ENCODE results near the gene OR2V2. TPM values are rescaled to one million over a fixed set of nuclear protein-coding genes. Genes with fewer than 3 reads are reported as not detected.

The OR2V2 gene
- total RNA-seq, 4 donors from 2014 or later: 0.08 TPM; not detected in 3

- 83% methylated on average over 4 to 12 of the region's 12 CpGs for WGBS, 2 donors (ENCODE audit: low coverage in 1 of 2)
- Histone ChIP-seq H3K36me3 (no peaks in the 10 kb centered on the region), H3K4me3 (no peak overlapping the region), H3K27ac (peak overlapping the region in 1 of 4 donors; percentile 9), H3K4me1 (peaks cover 0 to 35% (median 0%) of the 10 kb centered on the region in 3 donors), H3K9me3 (no peaks in the 10 kb centered on the region), H3K27me3 (peaks cover 11% of the 10 kb centered on the region)
- no peak for ATAC-seq
- no peak for TF ChIP-seq EP300 (IDR thresholded peaks at IDR 0.05)
Observed at GRCh38 chr5:181182651-181183050, 35.3 kb downstream of the OR2V2 start.

DNA sequence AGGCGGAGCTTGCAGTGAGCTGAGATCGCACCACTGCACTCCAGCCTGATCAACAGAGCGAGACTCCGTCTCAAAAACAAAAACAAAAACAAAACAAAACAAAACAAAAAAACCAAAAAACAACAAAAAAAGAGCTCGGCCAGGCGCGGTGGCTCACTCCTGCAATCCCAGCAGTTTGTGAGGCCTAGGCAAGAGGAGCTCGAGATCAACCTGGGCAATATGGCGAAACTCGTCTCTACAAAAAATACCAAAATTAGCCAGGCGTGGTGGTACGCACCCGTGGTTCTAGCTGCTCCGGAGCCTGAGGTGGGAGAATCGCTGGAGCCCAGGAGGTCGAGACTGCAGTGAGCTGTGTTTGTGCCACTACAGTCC lies 37.4 kb downstream of the OR2V2 start:
- Histone ChIP-seq H3K36me3 (no peaks in the 10 kb centered on the region), H3K27me3 (no peaks in the 10 kb centered on the region), H3K4me3 (peak overlapping the region in 1 of 2 donors; percentile 55), H3K9me3 (no peaks in the 10 kb centered on the region), H3K4me1 (peaks cover 0 to 49% (median 0%) of the 10 kb centered on the region in 3 donors), H3K27ac (peak overlapping the region in 2 of 4 donors; percentile 79 to 80)
- TF ChIP-seq POLR2AphosphoS5 (IDR thresholded peaks at IDR 0.05): no peak
- TF ChIP-seq POLR2A (IDR thresholded peaks at IDR 0.05): no peak
- TF ChIP-seq, protein P1, sequence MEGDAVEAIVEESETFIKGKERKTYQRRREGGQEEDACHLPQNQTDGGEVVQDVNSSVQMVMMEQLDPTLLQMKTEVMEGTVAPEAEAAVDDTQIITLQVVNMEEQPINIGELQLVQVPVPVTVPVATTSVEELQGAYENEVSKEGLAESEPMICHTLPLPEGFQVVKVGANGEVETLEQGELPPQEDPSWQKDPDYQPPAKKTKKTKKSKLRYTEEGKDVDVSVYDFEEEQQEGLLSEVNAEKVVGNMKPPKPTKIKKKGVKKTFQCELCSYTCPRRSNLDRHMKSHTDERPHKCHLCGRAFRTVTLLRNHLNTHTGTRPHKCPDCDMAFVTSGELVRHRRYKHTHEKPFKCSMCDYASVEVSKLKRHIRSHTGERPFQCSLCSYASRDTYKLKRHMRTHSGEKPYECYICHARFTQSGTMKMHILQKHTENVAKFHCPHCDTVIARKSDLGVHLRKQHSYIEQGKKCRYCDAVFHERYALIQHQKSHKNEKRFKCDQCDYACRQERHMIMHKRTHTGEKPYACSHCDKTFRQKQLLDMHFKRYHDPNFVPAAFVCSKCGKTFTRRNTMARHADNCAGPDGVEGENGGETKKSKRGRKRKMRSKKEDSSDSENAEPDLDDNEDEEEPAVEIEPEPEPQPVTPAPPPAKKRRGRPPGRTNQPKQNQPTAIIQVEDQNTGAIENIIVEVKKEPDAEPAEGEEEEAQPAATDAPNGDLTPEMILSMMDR (IDR thresholded peaks at IDR 0.05): no peak
- TF ChIP-seq EP300 (IDR thresholded peaks at IDR 0.05): no peak
- ATAC-seq: no peak
- 89 to 90% methylated on average over 2 to 13 of the region's 16 CpGs for WGBS, 2 donors (ENCODE audit: low coverage in 1 of 2)

DNA sequence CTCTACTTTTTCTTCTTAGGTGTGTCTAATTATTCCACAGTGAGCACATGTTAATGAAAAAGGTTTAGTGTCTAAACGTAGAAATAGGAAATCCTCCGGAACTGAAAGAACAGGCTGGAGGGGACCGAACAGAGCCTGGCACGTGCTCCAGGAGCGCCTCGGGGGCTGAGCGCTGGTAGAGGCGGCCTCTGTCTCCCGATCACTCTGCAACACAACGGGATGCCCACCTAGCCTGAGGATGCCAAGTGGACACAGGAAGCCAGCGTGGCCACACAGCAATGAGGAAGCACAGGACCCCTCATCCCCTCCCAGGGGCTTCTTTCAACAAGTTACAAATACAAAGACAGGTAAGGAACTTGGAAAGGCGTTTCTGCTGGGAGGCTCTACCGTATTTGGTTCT lies 38.2 kb downstream of the OR2V2 start:
- TF ChIP-seq POLR2A (IDR thresholded peaks at IDR 0.05) (no peak), EP300 (IDR thresholded peaks at IDR 0.05) (no peak)
- 40 to 89% methylated on average over 2 to 12 of the region's 13 CpGs for WGBS, 2 donors (ENCODE audit: low coverage in 1 of 2)

GRCh38 chr5:181186022-181186421 lies 38.6 kb downstream of the OR2V2 start:
- Histone ChIP-seq H3K36me3 (no peaks in the 10 kb centered on the region), H3K4me3 (no peak overlapping the region), H3K9me3 (no peaks in the 10 kb centered on the region), H3K27me3 (no peaks in the 10 kb centered on the region), H3K27ac (no peak overlapping the region), H3K4me1 (peaks cover 0 to 61% (median 0%) of the 10 kb centered on the region in 3 donors)
- 91% methylated on average over 4 of the region's 6 CpGs; no CpG with 5 or more reads in 1 of the 2 donors for WGBS, 2 donors (ENCODE audit: low coverage in 1 of 2)
- ATAC-seq: no peak
- TF ChIP-seq POLR2A (IDR thresholded peaks at IDR 0.05): no peak
- TF ChIP-seq, protein P1 (IDR thresholded peaks at IDR 0.05): no peak
- TF ChIP-seq EP300 (IDR thresholded peaks at IDR 0.05): no peak
- TF ChIP-seq POLR2AphosphoS5 (IDR thresholded peaks at IDR 0.05): no peak

More for the DNA sequence above, 38.2 kb downstream of the OR2V2 start:
- Histone ChIP-seq H3K4me3 (no peak overlapping the region), H3K4me1 (peaks cover 0 to 56% (median 0%) of the 10 kb centered on the region in 3 donors), H3K27ac (no peak overlapping the region), H3K9me3 (no peaks in the 10 kb centered on the region), H3K36me3 (no peaks in the 10 kb centered on the region), H3K27me3 (no peaks in the 10 kb centered on the region)
- no peak for ATAC-seq

DNA sequence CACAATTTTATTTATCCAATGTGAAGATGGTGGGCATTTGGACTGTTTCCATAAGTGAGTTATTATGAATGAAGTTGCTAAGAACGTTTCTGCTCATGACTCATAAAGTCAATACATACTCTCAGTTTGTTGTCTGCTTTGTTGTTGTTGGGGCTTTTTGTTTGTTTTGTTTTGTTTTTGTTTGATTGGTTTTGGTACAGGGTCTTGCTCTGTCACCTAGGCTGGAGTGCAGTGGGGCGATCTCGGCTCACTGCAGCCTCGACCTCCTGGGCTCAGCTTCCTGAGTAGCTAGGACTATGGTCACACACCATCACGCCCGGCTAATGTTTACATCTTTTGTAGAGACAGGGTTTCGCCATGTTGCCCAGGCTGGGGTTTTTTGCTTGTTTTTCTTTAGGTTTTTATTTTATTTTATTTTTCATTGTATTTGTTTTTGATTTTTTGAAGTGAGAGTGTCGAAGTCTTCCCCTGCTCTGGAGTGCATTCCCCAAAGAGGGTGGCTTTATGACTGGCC lies 39.7 kb downstream of the OR2V2 start:
- Histone ChIP-seq H3K4me1 (peaks cover 0 to 56% (median 0%) of the 10 kb centered on the region in 3 donors), H3K27me3 (no peaks in the 10 kb centered on the region), H3K9me3 (no peaks in the 10 kb centered on the region), H3K4me3 (peak overlapping the region in 1 of 2 donors; percentile 82), H3K36me3 (no peaks in the 10 kb centered on the region), H3K27ac (peak overlapping the region in 3 of 4 donors; percentile 92 to 96 (median 93))
- no peak for ATAC-seq
- TF ChIP-seq POLR2A (IDR thresholded peaks at IDR 0.05) (no peak), EP300 (IDR thresholded peaks at IDR 0.05) (no peak), POLR2AphosphoS5 (IDR thresholded peaks at IDR 0.05) (no peak)
- TF ChIP-seq, protein P1 (IDR thresholded peaks at IDR 0.05): no peak
- WGBS, 2 donors (ENCODE audit: low coverage in 1 of 2): 29 to 47% methylated on average over 3 to 8 of the region's 8 CpGs

- Histone ChIP-seq H3K27ac (peak overlapping the region; percentile 63 to 96 (median 92)), H3K27me3 (no peaks in the 10 kb centered on the region), H3K36me3 (no peaks in the 10 kb centered on the region), H3K9me3 (no peaks in the 10 kb centered on the region), H3K4me1 (peaks cover 0 to 59% (median 4%) of the 10 kb centered on the region in 3 donors), H3K4me3 (peak overlapping the region; percentile 82 to 90)
- TF ChIP-seq EP300 (IDR thresholded peaks at IDR 0.05) (no peak), POLR2A (IDR thresholded peaks at IDR 0.05) (no peak), POLR2AphosphoS5 (IDR thresholded peaks at IDR 0.05) (peak; percentile 60)
- TF ChIP-seq, protein P1 (IDR thresholded peaks at IDR 0.05): peak in 3 of 4 experiments; percentile 18 to 30 (median 21)
- peak; percentile 32 for ATAC-seq
- WGBS, 2 donors (ENCODE audit: low coverage in 1 of 2): 3% methylated on average over 5 to 20 of the region's 37 CpGs
Observed at GRCh38 chr5:181187500-181188213, 40.3 kb downstream of the OR2V2 start.

All from gastroesophageal sphincter (tissue), 4 donors.